HG03025 (cell line): ENCODE data around the gene MYH6.

ENCODE experiments used
- ATAC-seq: cut with Tn5 transposase; IDR thresholded peaks from one replicate; pipeline ENCODE4 v1.9.1; 2021; ENCODE audit warnings: mild to moderate bottlenecking, moderate library complexity; ENCODE audit not compliant: unreplicated experiment, low FRiP score

The MYH6 gene

DNA sequence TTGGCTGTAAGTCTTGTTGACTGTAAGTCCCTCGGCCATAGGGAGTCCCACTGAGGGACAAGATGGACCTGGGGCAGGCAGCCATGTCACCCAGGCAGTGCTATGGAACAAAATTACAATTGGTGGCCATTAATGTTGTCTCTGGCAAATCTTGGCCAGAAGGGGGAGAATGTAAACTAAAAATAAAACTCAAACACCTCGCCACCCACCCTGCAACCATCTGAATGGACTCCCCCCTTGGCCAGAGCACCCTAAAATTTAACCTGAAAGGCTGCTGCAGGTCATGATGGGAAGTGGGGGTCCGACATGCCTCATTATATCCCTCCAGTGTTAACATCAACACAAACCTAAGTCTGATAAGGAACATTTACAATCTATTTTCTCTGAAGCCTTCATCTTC, 63.6 kb downstream of the MYH6 start:
- no peak for ATAC-seq

- ATAC-seq = no peak
Observed at GRCh38 chr14:23339506-23340268, 68.4 kb downstream of the MYH6 start.

DNA sequence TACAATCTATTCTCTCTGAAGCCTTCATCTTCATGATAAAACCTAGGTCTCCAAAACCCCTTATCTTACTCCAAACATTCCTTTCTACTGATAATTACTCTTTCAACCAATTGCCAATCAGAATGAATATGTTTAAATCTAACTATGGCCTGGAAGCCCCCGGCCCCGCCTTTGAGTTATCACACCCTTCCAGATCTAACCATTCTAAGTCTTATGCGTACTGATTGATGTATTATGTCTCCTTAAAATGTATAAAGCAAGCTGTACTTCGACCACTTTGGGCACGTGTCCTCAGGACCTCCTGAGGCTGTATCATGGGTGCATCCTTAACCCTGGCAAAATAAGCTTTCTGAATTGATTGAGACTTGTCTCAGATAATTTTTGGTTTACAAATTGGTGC, 72.5 kb downstream of the MYH6 start:
- no peak for ATAC-seq
